IPS DF 4.7 (cell line): ENCODE results near the gene CCNT1.
"Not testable (repeated sequence)": the region's sequence is repeated elsewhere in the genome, so short reads cannot be mapped to it uniquely, and the experiment has no call there.

Experiments used
- DNase-seq: peaks from one replicate; pipeline ENCODE4 v3.0.0-alpha.2; 2013; ENCODE audit warnings: low spot score; ENCODE audit errors: extremely low read depth

CCNT1 gene

DNA sequence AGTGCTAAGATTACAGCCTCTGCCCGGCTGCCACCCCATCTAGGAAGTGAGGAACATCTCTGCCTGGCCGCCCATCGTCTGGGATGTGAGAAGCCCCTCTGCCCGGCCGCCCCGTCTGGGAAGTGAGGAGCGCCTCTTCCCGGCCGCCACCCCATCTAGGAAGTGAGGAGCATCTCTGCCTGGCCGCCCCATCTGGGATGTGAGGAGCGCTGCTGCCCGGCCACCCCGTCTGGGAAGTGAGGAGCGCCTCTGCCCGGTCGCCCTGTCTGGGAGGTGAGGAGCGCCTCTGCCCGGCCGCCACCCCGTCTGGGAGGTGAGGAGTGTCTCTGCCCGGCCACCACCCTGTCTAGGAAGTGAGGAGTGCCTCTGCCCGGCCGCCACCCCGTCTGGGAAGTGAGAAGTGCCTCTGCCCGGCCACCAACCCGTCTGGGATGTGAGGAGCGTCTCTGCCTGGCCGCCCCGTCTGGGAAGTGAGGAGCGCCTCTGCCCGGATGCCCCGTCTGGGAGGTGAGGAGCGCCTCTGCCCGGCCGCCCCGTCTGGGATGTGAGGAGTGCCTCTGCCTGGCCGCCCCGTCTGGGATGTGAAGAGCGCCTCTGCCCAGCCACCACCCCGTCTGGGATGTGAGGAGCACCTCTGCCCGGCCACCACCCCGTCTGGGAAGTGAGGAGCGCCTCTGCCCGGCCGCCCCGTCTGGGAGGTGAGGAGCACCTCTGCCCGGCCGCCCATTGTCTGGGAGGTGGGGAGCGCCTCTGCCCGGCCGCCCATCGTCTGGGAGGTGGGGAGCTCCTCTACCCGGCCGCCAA, 74.6 kb downstream of the CCNT1 start:
- not testable (repeated sequence) for DNase-seq

DNA sequence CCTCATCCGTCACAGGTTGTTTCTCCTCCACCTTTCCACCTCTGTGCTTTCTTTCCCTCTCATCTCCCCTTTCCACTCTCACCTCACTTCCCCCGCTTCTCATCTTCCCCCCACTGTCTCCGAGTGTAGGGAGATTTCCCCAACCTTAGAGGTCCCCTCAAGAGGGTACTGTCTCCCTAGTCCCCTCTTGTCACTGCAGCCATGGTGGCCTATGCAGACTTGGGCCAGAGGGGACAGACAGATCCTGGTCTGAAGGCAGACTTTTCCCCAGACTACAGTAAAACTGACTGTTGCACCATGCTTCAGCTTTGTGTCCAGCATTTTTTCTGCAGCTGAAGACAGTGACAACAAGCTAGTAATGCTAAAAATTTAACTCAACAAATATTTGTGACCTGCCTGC, 75.7 kb downstream of the CCNT1 start:
- no peak for DNase-seq

DNA sequence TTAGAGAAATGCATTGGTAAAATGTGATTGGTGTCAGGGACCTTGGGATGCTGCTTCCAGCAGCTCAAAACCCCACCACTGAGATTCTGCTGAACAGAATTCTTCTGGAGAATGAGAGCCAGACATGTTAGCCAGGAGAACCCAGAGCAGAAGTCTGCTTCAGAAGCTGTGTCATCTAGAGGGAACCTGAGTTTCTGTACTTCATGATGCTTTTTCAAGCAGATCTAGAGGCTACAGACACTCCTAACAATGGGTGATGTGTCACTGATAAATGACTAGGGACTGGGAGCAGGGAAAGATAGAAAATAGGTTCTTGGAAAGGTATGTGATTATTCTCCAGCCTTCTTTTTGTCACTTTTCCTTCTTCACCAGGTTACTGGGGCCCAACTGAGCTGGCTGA, 76.1 kb downstream of the CCNT1 start:
- no peak for DNase-seq
